ENCODE results near the gene OR8B3.

The OR8B3 gene, protein sequence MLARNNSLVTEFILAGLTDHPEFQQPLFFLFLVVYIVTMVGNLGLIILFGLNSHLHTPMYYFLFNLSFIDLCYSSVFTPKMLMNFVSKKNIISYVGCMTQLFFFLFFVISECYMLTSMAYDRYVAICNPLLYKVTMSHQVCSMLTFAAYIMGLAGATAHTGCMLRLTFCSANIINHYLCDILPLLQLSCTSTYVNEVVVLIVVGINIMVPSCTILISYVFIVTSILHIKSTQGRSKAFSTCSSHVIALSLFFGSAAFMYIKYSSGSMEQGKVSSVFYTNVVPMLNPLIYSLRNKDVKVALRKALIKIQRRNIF

DNA sequence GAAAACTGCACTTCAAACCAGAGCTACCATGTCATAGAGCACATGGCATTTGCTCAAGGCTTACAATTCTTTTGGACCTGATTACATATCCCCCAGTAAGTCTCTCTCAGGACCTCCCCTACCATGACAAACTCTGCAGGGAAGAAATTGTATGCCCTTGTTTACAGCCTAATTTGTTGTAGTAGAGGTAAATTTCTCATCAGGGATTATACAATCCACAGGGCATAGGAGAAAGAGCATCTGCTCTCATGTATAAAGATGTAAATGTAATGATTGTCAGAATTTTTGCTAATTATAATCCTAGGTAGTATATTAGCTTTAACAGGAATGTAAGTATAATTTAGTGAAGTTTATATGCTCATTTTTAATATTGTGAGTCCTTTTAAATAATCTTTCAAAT is at the start of gene OR8B3:
OR8B3 (minus strand) TSS at position 101 of the 400 bp plus-strand sequence. CDS start 1,673 bp downstream, outside the sequence.
- Histone ChIP-seq H3K4me1 (ENCODE audit: control insufficient read depth, insufficient read depth, low read length) (no peaks in the 10 kb centered on the region), H3K36me3 (ENCODE audit: control insufficient read depth, insufficient read depth, low read length) (no peaks in the 10 kb centered on the region), H3K27me3 (ENCODE audit: control insufficient read depth, insufficient read depth, low read length) (no peaks in the 10 kb centered on the region), H3K27ac (ENCODE audit: low read depth, low read length) (no peak within 1 kb of the TSS), H3K9ac (ENCODE audit: low read depth, low read length) (no peak within 1 kb of the TSS), H3K9me3 (ENCODE audit: control insufficient read depth, insufficient read depth, low read length) (no peaks in the 10 kb centered on the region), H3K4me3 (ENCODE audit: low read depth, low read length) (no peak within 1 kb of the TSS)

DNA sequence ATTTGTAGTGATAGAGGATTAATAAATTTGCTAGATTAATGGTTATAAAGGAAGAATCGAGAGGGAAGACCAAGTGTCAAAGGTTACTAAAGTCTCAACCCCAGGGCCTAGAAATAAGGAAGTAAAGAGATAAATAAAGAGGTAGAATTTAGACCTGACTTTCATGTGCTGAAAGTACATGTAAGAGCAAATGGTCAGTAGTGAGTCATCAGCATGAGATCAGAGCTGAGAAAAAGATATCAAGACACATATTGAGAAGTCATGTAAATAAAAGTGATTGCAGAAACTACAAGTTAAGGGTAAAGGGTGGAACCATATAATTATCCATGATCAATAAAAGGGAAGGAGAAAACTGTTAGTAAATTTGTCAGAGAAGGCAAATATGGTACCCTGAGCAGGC is 48.1 kb upstream of the OR8B3 start:
- no peaks in the 10 kb centered on the region for H3K27me3 ChIP-seq (ENCODE audit: control insufficient read depth, insufficient read depth, low read length)
- no peaks in the 10 kb centered on the region for H3K9me3 ChIP-seq (ENCODE audit: control insufficient read depth, insufficient read depth, low read length)
- H3K4me1 ChIP-seq (ENCODE audit: control insufficient read depth, insufficient read depth, low read length): no peaks in the 10 kb centered on the region
- H3K9ac ChIP-seq (ENCODE audit: low read depth, low read length): no peak overlapping the region
- H3K27ac ChIP-seq (ENCODE audit: low read depth, low read length): no peak overlapping the region
- no peaks in the 10 kb centered on the region for H3K36me3 ChIP-seq (ENCODE audit: control insufficient read depth, insufficient read depth, low read length)
- no peak overlapping the region for H3K4me3 ChIP-seq (ENCODE audit: low read depth, low read length)

DNA sequence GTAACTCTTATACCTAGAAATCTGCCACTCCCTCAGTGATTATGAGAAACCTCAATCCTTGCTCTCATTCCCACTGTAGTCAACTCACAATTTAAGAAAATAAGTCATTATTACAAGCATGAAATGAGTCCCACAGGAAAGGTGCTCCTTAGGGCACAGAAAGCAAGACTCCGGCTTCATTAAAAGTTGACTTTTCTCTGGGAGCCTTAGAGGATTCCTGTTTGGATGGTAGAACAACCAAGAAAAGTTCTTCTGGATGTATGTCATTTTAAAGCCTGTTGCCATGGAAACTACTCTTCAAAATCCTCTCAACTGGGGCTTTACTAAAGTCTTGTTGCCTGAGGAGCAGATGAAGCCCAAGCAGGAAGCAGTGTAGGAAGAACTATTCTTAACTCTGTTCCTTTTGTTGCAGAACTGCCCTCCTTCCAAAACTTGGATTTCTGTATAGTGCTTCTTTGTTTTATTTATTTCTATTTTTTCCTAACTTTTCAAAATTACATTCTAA is 46.9 kb upstream of the OR8B3 start, which contains the start of gene OR8B8:
OR8B8 (minus strand) TSS at position 51 of the 505 bp plus-strand sequence. CDS start 4,611 bp downstream, outside the sequence.
- Histone ChIP-seq H3K9me3 (ENCODE audit: control insufficient read depth, insufficient read depth, low read length) (no peaks in the 10 kb centered on the region), H3K9ac (ENCODE audit: low read depth, low read length) (no peak within 1 kb of the TSS), H3K4me1 (ENCODE audit: control insufficient read depth, insufficient read depth, low read length) (no peaks in the 10 kb centered on the region), H3K27me3 (ENCODE audit: control insufficient read depth, insufficient read depth, low read length) (no peaks in the 10 kb centered on the region), H3K27ac (ENCODE audit: low read depth, low read length) (no peak within 1 kb of the TSS), H3K4me3 (ENCODE audit: low read depth, low read length) (no peak within 1 kb of the TSS), H3K36me3 (ENCODE audit: control insufficient read depth, insufficient read depth, low read length) (no peaks in the 10 kb centered on the region)

DNA sequence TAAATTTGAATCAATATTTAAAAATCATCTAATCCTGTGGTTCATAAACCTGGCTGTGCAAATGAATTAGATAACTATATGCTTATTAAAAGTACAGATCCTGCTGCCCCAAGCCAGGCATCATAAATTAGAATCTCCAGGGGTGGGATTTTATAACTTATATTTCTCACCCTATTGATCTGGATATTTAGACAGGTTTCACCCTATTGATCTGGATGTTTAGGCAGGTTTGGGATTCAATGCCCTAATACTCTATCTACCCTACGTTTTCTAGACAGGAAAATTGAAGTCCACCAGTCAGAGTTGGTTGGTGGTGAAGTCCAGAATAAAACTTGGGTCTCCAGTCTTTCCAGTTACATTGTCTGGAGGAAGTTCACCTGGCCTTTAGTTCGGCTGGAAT is 44.0 kb upstream of the OR8B3 start:
- Histone ChIP-seq H3K9ac (ENCODE audit: low read depth, low read length) (no peak overlapping the region), H3K4me1 (ENCODE audit: control insufficient read depth, insufficient read depth, low read length) (no peaks in the 10 kb centered on the region), H3K27me3 (ENCODE audit: control insufficient read depth, insufficient read depth, low read length) (no peaks in the 10 kb centered on the region), H3K27ac (ENCODE audit: low read depth, low read length) (no peak overlapping the region), H3K36me3 (ENCODE audit: control insufficient read depth, insufficient read depth, low read length) (no peaks in the 10 kb centered on the region), H3K4me3 (ENCODE audit: low read depth, low read length) (no peak overlapping the region), H3K9me3 (ENCODE audit: control insufficient read depth, insufficient read depth, low read length) (no peaks in the 10 kb centered on the region)

DNA sequence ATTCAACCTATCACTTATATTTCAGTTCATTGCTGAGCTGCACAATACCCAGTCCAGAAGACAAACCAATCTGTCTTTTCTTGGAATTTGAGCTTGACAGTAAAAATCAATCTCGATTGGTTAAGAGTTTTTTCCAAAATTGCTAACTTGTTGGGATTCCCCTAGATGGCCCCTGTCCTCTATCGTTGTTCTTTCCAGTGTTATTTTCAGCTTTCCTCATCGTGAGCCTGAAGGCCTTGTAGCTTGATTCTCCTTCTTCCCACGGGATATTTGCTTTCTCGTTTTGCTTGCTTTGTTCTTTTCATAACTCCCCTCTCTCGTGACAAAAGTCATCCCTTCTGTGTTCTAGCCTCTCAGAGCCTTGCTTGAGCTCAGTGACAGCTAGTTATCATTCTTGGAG is 43.6 kb upstream of the OR8B3 start:
- H3K4me1 ChIP-seq (ENCODE audit: control insufficient read depth, insufficient read depth, low read length): no peaks in the 10 kb centered on the region
- no peak overlapping the region for H3K27ac ChIP-seq (ENCODE audit: low read depth, low read length)
- no peaks in the 10 kb centered on the region for H3K36me3 ChIP-seq (ENCODE audit: control insufficient read depth, insufficient read depth, low read length)
- H3K9ac ChIP-seq (ENCODE audit: low read depth, low read length): no peak overlapping the region
- no peaks in the 10 kb centered on the region for H3K9me3 ChIP-seq (ENCODE audit: control insufficient read depth, insufficient read depth, low read length)
- no peaks in the 10 kb centered on the region for H3K27me3 ChIP-seq (ENCODE audit: control insufficient read depth, insufficient read depth, low read length)
- H3K4me3 ChIP-seq (ENCODE audit: low read depth, low read length): no peak overlapping the region

DNA sequence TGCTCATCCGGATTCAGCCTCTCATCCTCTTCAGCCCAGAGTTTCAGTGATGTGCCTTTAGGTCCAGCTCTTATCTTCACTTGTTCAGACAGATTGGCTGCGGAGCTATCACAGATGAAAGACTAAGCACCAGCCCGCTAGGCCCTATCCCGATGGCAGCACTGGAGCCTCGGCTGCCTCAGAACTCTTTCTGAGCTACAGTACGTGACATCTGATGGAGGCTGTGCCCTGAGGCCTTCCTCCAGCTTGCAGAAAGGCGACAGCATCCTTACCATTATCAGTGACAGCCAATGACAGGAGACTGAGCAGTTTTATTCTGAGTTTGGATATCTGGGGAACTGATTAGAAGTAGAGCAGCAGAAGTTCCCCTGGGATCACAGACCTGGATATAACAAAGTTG is 42.7 kb upstream of the OR8B3 start:
- no peaks in the 10 kb centered on the region for H3K27me3 ChIP-seq (ENCODE audit: control insufficient read depth, insufficient read depth, low read length)
- no peak overlapping the region for H3K9ac ChIP-seq (ENCODE audit: low read depth, low read length)
- H3K27ac ChIP-seq (ENCODE audit: low read depth, low read length): no peak overlapping the region
- no peaks in the 10 kb centered on the region for H3K9me3 ChIP-seq (ENCODE audit: control insufficient read depth, insufficient read depth, low read length)
- no peaks in the 10 kb centered on the region for H3K36me3 ChIP-seq (ENCODE audit: control insufficient read depth, insufficient read depth, low read length)
- no peaks in the 10 kb centered on the region for H3K4me1 ChIP-seq (ENCODE audit: control insufficient read depth, insufficient read depth, low read length)
- no peak overlapping the region for H3K4me3 ChIP-seq (ENCODE audit: low read depth, low read length)

DNA sequence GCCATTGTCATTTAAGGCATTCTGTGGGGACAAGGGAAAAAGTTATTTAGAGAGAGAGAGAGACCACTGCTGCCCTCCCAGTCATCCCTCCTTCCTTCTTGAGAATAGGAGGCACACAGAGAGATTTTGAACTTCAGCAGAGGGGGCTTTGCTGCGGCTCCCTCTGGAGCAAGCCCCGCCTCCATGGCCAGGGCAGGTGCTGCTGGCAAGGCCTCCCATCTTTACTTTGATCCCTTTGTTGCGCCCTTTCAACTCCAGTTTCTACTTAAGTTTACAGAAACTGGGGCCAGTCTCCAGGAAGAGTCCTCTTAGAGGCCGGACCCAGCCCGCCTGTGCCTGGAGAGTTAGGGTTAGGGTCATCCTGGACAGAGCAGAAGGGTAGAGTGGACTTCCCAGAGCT is 42.3 kb upstream of the OR8B3 start:
- Histone ChIP-seq H3K9me3 (ENCODE audit: control insufficient read depth, insufficient read depth, low read length) (no peaks in the 10 kb centered on the region), H3K27ac (ENCODE audit: low read depth, low read length) (no peak overlapping the region), H3K9ac (ENCODE audit: low read depth, low read length) (no peak overlapping the region), H3K36me3 (ENCODE audit: control insufficient read depth, insufficient read depth, low read length) (no peaks in the 10 kb centered on the region), H3K4me1 (ENCODE audit: control insufficient read depth, insufficient read depth, low read length) (no peaks in the 10 kb centered on the region), H3K4me3 (ENCODE audit: low read depth, low read length) (no peak overlapping the region), H3K27me3 (ENCODE audit: control insufficient read depth, insufficient read depth, low read length) (no peaks in the 10 kb centered on the region)

DNA sequence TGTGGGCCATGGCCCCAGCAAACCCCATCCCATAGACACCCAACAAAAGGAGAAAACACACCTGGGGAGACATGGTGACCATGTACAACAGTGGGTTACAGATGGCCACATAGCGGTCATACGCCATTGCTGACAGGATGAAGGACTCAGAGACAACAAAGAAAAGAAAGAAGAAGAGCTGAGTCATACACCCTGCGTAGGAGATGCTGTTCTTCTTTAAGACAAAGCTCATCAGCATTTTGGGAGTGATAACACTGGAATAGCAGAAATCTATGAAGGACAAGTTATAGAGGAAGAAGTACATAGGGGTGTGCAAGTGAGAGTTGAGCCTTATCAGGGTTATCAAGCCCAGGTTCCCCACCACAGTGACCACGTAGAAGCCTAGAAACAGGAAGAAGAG is 41.8 kb upstream of the OR8B3 start:
- H3K9ac ChIP-seq (ENCODE audit: low read depth, low read length): no peak overlapping the region
- no peak overlapping the region for H3K27ac ChIP-seq (ENCODE audit: low read depth, low read length)

DNA sequence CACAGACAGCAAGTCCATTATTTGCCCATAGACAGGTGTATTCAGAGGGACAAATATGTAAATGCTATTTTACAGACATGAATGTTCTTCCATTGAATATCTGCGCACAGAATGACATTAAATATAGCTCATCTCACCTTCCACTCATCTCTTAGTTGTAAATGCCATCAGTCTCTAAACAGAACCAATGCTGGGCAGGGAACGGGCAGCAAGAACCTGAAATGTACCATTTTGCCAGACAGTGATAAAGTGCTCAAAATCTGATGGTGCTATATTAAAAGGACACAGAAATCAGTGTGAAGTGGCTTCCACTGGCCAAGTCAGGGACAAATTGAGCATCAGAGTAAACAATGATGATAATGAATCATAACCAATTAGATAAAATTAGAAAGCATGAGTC is 35.9 kb upstream of the OR8B3 start:
- no peak overlapping the region for H3K27ac ChIP-seq (ENCODE audit: low read depth, low read length)
- H3K9ac ChIP-seq (ENCODE audit: low read depth, low read length): no peak overlapping the region
- no peaks in the 10 kb centered on the region; the same call in 1 of the 2 replicates for H3K9me3 ChIP-seq (ENCODE audit: control insufficient read depth, insufficient read depth, low read length)
- no peaks in the 10 kb centered on the region for H3K4me1 ChIP-seq (ENCODE audit: control insufficient read depth, insufficient read depth, low read length)
- H3K27me3 ChIP-seq (ENCODE audit: control insufficient read depth, insufficient read depth, low read length): no peaks in the 10 kb centered on the region
- H3K4me3 ChIP-seq (ENCODE audit: low read depth, low read length): no peak overlapping the region
- H3K36me3 ChIP-seq (ENCODE audit: control insufficient read depth, insufficient read depth, low read length): no peaks in the 10 kb centered on the region

More for the DNA sequence above, 41.8 kb upstream of the OR8B3 start:
- Histone ChIP-seq H3K4me1 (ENCODE audit: control insufficient read depth, insufficient read depth, low read length) (no peaks in the 10 kb centered on the region), H3K36me3 (ENCODE audit: control insufficient read depth, insufficient read depth, low read length) (no peaks in the 10 kb centered on the region), H3K9me3 (ENCODE audit: control insufficient read depth, insufficient read depth, low read length) (no peaks in the 10 kb centered on the region), H3K27me3 (ENCODE audit: control insufficient read depth, insufficient read depth, low read length) (no peaks in the 10 kb centered on the region), H3K4me3 (ENCODE audit: low read depth, low read length) (no peak overlapping the region)

DNA sequence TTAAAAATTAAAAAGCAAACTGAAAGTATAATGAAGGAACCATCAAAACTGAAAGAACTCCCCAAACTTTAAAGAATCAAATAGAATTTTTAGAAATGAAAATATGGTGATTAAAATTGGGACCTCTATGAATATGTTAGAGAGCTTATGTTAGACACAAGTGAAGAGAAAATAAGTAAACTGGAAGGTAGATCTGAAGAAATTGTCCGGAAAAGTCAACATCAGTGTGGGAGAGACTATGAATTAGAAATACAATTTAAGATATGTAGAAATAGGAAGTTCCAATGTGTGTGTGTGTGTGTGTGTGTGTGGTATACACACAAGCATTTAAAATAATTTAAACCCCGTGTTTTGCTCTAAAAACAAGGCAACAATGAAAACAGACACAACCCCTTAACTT is 30.8 kb upstream of the OR8B3 start:
- H3K4me1 ChIP-seq (ENCODE audit: control insufficient read depth, insufficient read depth, low read length): no peaks in the 10 kb centered on the region
- no peaks in the 10 kb centered on the region for H3K27me3 ChIP-seq (ENCODE audit: control insufficient read depth, insufficient read depth, low read length)
- no peak overlapping the region for H3K9ac ChIP-seq (ENCODE audit: low read depth, low read length)
- H3K27ac ChIP-seq (ENCODE audit: low read depth, low read length): no peak overlapping the region
- H3K4me3 ChIP-seq (ENCODE audit: low read depth, low read length): no peak overlapping the region
- H3K9me3 ChIP-seq (ENCODE audit: control insufficient read depth, insufficient read depth, low read length): no peaks in the 10 kb centered on the region; the same call in 1 of the 2 replicates
- no peaks in the 10 kb centered on the region for H3K36me3 ChIP-seq (ENCODE audit: control insufficient read depth, insufficient read depth, low read length)

DNA sequence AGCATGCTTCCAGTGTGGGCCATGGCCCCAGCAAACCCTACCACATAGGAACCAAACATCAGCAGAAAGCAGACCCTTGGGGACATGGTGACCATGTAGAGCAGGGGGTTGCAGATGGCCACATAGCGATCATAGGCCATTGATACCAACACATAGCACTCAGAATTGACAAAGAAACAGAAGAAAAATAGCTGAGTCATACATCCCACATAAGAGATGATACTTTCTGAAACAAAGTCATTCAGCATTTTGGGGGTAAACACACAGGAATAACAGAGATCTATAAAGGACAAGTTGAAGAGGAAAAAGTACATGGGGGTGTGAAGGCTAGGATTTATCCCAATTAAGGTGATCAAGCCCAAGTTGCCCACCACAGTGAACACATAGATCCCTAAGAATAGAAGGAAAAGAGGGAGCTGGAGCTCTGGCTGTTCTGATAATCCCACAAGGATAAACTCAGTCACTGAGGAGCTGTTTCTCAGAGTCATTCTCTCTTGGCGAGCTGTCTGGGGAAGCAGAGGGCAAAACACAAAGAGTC is 25.6 kb upstream of the OR8B3 start, which contains the start of gene OR8B4:
OR8B4 (minus strand) TSS at position 488 of the 538 bp plus-strand sequence; CDS start at position 488, 0 bp downstream.
- Histone ChIP-seq H3K9me3 (ENCODE audit: control insufficient read depth, insufficient read depth, low read length) (no peaks in the 10 kb centered on the region), H3K4me1 (ENCODE audit: control insufficient read depth, insufficient read depth, low read length) (no peaks in the 10 kb centered on the region), H3K9ac (ENCODE audit: low read depth, low read length) (no peak within 1 kb of the TSS), H3K36me3 (ENCODE audit: control insufficient read depth, insufficient read depth, low read length) (no peaks in the 10 kb centered on the region), H3K4me3 (ENCODE audit: low read depth, low read length) (no peak within 1 kb of the TSS), H3K27ac (ENCODE audit: low read depth, low read length) (no peak within 1 kb of the TSS), H3K27me3 (ENCODE audit: control insufficient read depth, insufficient read depth, low read length) (no peaks in the 10 kb centered on the region)
